ENCODE results near the gene CORO6. TPM values are rescaled to one million over a fixed set of nuclear protein-coding genes. Genes with fewer than 3 reads are reported as not detected.

The CORO6 gene
- total RNA-seq, 1 donor from 2014 or later, result 4.4 TPM

DNA sequence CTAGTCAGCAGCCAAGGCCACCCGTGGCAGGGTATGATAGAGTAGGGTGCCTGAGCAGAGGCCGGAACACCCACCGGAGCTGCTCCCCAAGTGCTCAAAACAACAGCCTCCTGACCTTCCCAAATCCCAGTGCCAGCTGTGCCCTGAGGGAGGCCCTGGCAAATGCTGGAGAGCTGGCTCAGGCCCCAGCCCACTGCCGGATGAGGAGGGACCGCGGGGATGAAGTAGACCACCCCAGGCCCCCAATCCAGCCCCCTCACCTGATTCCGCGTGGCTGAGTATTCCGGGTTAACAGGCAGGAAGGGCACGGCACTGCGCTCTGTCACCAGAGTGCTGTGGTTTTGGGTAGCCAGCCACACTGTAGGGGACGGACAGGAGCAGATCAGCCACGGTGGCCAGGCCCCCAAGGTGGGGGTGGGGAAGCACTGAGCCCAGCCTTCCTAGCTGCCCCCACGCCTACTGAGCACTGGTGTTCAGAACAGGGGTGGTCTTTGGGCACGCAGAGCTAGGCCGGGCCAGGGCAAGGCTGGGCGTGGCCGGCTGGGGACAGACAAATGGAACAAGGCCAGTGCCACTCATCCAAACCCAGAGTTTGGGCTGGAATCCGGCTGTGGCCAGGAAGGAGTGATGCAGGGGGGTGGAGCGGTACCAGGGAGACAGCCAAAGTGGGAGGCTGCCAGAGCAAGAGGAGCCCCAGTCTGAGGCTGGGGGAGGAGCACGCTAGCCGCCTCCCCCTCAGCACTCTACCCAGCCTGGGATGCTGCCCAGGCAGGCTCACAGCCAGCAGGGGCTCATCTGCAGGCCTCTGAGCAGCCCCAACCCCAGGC is 45.1 kb downstream of the CORO6 start:
- no peak for DNase-seq (ENCODE audit: low read depth)

DNA sequence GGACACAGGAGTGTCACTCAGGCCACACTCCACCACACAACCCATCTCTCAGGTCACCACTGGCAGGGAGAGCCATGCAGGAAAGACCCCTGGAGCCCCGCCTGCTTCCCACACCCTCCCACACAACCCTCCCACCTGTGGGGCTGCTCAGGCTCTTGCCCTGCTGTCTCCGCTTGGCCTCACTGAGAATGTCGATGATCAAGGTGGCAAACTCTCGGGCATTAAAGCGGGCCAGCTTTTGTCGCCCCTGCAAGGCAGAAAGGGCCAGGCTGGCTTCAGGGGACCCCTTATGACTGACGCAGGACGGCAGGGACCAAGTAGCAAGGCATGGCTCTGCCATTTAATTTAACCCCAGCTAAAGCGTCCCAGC is 45.7 kb downstream of the CORO6 start:
- no peak for DNase-seq (ENCODE audit: low read depth)

DNA sequence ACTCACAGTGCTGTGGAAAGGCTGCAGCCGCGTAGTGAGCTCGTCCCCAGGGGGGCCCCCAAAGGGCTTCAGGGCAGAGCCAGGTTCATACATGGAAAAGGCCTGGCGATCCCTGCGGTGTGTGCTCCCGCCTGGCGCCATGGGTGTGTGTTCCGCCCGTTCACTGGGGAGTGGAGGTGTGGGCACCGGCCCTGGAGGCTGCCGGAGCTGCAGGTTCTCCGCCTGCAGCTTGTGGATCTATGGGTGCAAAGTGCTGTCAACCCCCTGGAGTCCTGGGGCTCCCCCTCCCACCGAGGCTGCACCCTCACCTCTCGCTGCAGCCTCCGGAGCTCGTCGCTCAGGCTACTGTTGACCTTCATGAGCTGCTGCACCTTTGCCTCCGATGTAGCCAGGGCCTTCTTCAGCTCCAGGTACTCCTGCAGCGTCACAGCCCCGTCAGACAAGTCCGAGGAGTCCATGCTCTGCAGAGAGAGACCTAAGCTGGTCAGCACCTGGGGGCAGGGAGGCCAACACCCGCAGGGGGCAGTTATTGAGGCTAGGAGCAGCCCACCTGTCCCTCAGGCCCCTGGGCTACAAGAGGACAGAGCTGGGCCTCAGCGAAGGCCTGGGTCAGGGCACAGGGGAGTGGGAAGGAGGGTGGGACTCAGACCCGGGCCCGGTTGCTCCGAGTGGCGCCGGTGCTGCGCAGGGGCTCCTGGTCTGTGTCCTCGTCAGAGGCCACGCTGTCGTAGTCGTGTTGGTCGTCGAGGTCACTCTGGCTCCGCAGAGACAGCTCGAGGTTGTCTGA is 46.3 kb downstream of the CORO6 start:
- no peak for DNase-seq (ENCODE audit: low read depth)

DNA sequence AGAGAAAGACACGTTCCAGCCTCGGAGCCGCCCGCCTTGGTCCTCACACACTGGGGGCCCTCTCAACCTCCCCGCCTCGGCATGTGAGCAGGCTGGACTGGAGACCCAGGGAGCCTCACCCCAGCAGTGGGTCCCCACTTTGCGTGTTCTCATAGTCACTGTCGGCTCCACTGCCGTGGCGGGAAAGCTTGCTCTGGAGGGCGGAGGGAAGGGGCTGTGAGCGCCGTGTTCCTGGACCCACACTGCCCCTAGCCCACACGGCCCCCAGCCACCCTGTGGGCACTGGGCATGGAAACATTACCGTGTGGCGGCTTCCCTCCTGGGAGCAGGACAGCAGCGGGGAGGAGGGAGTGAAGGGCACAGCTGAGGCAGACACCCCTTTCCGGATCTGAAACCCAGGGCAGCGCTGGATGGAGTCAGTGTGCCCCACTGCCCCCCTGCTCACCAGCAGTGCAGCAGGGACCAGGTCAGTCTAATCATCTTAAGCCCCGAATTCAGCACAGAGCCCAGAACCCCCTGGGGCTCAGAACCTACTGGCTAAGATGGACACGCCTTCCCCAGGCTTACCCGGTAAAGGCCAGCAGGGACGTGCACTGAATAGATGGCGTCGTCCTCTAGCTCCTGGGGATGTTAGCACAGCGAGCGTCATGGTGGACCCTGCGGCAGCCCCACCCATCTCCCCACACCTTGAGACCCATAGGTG is 47.0 kb downstream of the CORO6 start:
- no peak for DNase-seq (ENCODE audit: low read depth)

DNA sequence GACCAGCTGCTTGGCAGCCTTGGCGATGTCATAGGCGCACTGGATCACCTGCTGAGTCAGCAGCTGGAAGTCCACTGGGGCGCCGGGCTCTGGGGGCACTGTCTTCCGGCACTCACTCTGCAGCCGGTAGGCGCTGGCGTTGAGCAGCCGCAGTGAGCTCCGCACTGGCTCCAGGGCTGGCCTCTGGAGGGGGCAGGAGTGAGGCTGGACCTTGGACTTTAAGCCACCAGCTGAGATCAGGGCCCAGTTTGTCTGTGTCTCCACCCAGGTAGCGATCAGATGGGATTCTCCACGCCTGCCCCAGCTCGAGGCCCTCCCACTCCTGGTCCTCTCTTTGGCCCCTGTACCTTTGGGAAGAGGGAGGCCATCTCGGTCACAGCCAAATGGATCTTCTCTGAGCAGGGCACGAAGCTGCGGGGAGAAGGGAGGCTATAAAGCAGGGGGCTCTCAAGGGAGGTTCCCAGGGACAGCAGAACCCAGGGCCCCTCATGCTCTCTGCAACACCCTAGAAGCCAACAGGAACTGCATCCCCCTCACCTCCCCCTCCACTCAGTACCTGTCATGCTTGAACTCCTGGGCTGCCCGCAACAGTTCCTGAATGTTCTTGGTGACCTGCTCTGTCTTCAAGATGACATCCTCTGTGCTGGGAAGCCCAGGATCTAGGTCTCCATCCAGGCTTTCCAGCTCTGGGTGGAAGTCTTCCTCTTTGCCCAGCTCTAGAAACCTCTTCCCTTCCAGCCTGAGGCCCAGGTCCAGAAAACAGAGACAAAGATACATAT is 47.8 kb downstream of the CORO6 start:
- DNase-seq (ENCODE audit: low read depth), result no peak

DNA sequence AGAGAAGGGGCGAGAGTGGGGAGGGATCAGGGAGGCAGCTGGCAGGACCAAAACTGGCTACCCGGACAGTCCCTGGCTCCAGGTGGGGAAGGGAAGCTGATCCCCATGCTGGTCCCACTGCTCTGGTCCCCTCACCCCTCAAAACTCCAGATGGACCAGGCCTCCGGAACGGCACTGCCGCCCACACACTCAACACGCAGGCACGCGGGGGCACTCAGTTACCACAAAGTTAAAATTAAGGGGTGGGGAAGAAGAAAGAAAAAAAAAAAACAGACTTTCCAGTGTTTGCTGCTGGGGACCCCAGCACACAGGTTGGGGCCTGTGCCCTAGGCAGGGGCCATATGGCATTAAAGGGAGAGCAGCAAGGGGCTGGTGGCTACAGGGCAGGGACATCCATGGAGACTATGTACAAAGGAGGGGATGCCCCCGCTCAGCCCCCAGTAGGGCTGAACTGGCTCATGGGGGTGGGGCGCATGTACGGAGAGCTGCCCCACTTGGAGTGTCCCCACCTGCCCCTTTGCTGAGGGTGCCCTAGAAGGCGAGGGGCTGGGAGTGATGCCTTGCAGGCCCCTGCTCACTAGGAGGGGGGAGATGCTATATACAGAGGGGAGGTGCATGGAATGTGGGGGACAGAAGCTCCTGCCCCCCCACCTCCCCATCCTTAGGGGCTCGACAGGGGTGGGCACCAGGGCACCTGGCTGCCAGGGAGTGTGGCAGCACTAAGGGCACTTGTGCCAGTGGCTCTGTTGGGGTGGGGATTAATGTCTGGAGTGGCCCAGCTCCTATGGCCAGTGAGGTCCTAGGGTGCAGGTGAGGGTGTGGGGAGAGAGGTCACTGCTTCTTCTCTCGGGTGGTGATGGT is 48.6 kb downstream of the CORO6 start:
- DNase-seq (ENCODE audit: low read depth), result no peak

DNA sequence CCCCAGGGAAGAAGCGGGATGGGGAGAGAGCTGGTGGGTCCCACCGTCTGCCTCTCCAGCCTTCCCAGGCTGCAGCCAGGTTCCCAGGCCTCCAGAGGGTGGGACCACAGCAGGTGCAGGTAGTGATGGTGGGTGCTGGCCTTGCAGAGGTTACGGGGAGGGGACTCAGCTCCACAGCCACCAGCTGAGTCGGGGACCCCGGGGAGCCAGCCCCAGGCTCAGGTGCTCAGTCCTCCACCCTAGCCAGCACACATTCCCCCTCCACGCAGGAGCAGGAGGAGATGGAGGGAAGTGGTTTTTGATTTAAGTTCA is 49.2 kb downstream of the CORO6 start:
- DNase-seq (ENCODE audit: low read depth), result no peak

DNA sequence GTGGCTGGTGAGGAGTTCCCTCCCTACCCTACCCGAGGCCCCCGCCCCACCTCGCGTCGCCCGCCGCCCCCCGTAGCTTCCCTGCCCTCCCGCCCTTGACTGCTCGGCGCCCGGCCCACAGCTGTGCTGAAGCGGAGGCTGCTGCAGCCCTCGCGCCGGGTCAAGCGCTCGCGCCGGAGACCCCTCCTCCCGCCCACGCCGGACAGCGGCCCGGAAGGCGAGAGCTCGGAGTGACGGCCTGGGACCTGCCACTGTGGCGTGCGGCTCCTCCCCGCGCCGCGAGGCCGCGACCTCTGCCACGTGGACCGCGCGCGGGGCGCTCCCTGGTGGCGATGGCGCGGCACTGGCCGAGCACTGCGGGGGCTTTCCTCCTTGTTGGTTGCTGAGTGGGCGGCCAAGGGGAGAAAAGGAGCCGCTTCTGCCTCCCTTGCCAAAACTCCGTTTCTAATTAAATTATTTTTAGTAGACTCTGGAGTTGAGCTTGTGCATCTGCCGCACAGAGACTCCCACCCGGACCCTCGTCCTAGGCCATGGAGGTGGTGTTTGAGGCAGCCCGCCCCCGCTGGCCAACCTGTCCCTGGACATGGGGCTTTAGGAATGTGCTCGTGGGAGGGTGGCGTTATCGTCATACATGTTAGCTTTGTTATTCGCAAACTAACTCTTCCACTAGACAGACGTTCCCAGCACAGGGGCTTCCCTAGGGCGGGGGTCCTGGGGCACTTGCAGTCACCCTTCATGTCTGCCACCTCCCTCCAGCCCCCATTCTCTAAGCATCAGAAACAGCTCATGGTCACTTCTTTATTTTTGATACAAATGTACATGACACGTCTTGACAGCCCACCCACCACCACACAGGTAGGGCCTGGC is 49.8 kb downstream of the CORO6 start:
- DNase-seq (ENCODE audit: low read depth), result no peak

DNA sequence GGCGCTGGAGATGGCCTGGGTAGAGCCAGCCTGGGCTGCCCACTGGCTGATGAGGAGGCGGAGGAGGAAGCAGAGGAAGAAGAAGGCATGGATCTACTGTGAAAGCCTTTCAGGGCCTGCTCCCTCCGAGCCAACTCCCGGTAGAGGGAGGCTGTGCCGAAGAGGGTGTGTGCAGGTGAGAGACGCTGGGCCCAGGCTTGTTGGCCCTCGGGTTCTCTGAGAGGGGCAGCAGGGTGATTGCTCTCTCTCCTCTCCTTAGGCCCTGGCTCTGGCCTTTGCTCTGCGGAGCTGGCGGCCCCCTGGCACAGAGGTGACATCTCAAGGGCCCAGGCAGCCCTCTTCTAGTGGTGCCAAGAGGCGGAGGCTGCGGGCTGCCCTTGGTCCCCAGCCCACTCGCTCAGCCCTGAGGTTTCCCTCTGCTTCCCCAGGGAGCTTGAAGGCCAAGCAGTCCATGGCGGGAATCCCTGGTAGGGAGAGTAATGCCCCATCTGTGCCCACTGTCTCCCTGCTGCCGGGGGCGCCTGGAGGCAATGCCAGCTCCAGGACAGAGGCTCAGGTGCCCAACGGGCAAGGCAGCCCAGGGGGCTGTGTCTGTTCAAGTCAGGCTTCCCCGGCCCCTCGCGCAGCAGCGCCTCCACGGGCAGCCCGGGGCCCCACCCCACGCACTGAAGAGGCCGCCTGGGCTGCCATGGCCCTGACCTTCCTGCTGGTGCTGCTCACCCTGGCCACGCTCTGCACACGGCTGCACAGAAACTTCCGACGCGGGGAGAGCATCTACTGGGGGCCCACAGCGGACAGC is 50.6 kb downstream of the CORO6 start:
- no peak for DNase-seq (ENCODE audit: low read depth)

DNA sequence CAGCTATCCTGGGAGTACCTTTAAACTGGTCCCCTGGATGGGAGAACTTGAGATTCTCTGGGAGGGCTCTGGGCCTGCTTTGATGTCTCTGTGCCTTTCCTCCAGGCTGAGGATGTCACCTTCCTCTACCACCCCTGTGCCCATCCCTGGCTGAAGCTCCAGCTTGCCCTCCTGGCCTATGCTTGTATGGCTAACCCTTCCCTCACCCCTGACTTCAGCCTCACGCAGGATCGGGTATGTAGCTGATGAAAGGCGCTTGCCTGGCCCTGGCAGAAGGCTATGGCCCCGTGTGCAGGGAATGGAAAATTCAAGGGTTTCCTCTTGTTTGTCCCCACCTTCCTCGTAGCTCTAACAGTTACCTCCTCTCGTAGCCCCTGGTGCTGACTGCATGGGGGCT is 51.2 kb downstream of the CORO6 start:
- no peak for DNase-seq (ENCODE audit: low read depth)

DNA sequence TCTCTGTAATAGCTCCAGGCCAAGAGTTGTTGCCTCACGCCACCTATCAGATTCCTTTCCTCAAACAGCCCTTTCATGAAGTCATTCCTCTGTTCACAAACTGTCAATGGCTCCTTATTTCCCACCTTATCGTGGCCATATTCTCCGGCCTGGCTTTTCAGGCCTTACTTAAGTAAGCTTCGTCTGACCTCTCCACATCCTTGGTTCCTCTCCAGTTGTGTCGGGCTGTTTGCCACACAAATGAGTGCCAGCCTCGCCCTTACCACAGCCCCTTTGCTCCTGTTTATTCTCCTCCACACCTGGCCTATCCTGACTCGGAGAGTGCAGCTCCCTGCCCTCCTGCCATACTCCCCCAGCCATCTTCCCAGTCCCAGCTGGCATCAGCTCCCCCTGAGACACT is 52.2 kb downstream of the CORO6 start:
- no peak for DNase-seq (ENCODE audit: low read depth)

DNA sequence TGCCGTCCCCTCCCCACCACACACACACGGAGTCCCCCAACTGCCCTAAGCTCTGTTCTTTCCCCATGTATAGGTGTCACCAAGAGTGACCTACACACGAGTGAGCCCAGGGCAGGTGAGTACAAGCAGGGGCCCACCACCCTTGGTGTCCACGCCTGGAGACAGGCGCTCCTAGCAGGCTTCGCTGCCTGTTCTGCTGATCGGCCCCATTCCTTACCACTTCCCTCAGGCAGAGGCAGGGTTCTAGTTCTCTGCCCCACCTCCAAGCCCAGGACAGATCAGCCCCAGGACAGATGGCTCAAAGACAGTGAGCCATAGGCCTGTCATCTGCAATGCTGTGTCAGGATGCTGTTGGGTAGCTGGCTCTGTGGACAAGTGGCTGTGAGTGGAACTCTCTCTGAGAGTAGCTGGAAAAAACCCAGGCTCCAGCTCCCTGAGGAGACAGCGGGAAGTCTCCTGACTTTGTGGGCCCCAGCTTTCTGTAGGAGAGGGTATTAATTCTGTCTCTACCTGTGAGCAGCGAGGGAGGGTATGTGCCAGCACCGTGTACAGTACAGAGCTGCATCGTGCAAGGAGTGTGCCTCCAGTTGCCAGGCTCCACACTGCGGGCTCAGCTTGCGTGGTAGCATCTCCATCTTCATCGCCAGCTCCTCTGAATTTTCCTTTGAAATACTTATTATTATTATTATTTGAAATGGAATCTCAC is 53.3 kb downstream of the CORO6 start:
- no peak for DNase-seq (ENCODE audit: low read depth)

DNA sequence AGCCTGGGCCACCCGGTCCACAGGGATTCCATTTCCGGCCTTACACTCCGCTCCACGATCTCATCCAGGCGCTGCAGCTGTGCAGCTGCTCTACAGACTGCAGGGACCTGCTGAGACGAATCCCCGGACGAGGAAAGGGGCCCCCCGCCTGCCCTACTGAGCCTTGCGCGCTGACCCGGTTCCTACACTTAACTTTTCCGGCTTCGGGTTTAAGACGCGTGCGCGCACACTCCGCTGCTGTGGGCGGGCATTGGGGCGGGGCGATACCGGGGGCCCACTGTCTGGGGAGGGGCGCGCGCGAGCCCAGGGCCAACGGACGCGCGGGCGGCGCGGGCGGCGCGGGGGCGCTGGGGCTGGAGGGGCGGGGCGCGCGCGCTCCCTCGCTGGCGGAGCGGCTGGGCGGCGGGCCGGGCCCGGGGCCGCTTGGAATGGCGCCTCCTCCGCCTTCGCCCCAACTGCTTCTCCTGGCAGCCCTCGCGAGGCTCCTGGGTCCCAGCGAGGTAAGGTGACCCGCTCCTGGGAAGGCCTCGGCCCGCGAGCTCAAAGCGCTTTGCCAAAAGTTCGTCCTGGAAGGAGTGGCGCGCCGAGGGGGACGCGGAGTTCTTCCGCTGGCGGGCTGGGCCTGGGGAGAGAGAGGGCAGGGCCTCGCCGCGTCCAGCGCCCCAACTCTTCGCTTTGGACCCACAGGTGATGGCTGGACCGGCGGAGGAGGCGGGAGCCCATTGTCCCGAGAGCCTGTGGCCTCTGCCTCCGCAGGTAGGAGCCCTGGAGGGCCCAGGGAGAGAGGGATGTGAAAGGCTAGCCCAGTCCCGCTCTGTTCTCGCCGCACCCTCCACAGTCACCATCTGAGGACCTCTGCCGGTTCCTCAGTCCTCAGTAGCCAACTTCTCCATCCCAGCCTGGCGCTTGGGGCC is 54.1 kb downstream of the CORO6 start, which contains the start of gene TP53I13:
Gene TP53I13, plus strand, starts transcription at position 371 of the 914 bp plus-strand sequence. Its CDS starts 58 bp downstream, at position 429.
- no peak for DNase-seq (ENCODE audit: low read depth)

DNA sequence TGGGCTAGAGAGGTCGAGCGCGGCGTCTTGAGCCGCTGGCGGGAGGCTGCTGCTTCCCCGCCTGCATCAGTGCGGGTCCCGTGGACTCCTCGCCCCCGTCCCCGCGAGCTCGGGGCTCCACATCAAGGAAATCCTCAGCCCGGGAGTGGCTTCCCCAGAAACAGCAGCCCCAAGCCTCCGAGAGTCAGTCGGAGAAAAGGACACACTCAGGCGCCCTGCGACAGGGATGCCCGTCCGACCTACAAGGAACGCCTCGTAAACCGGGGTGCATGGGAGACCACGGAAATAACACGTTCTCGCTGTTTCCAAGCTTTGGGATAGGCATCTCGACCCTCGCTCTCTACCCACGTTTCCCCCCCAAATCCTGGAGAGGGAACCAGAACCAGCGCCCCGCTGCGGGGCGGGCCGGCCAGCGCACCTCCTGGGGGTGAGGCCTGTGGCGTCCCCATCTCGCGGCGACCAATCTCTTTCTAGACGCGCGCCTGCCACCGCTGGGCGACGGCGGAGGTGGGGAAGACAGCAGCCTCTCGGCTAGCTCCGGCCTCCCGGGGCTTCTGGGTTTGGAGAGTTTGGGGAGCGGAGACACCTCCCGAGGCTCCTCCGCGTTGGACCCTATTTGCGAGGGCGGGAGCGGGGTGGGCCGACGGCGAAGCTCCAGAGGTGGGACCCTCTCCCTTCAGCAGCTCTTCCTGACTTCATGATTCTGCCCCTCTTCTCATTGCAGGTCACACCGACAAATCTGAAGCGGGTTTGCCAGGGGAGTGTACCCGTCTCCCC is 55.0 kb downstream of the CORO6 start:
- no peak for DNase-seq (ENCODE audit: low read depth)

DNA sequence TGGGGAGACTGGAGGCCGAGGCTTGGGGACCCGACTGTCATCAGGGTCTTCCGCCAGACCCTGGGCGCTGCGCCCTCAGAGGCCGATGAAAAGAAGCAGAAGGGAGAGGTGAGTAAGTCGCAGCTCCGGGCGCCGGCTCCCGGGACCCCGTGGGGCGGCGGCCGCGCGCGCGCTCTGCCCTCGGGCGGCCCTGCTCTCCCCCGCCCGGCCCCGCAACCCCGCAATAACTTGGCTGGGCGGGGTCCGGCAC is 55.5 kb downstream of the CORO6 start:
- DNase-seq (ENCODE audit: low read depth), result no peak

DNA sequence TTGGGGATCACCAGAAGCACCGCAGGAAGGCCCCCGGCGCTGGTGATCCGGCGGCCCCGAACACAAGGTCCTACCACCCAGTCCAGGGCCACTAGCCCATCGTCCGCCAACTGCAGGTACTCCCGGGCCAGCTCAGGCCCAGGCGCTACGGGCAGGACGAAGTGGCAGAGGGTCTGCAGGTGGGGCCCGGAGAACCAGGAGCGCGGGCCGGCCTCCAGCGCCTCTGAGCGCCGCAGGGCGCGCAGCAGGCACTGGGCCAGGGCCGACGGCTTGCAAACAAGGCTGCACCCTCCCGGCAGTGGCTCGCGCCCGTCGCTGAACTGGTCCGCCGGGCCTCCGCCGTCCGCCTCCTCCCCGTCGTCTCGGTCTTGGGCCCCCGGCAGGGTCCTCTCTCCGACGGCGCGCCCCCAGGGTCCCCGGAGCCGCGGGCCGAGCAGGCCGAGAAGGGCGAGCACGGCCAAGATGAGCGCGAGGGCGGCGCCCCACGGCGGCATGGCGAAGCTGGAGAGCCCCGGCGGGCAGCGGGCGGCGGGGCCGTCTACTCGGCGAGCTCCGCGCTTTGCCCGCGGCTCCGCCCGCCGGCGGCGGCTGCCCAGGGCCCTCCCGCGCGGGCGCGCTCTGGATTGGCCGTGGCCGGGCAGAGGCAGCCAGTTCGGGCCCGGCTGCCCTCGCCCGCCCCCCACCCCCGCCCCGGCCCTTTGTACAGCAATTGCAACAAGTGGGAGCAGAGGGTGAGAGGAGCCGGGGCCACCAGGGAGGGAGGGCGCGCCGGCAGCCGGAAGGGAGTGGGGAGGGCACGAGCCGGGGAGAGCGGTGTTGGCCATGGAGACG is 56.0 kb downstream of the CORO6 start, which contains the start of gene ABHD15:
Gene ABHD15, minus strand, starts transcription at position 565 of the 831 bp plus-strand sequence. Its CDS starts 71 bp downstream, at position 494.
- DNase-seq (ENCODE audit: low read depth), result peak; percentile 43
